ENCODE data around the gene CUL5.

The CUL5 gene

DNA sequence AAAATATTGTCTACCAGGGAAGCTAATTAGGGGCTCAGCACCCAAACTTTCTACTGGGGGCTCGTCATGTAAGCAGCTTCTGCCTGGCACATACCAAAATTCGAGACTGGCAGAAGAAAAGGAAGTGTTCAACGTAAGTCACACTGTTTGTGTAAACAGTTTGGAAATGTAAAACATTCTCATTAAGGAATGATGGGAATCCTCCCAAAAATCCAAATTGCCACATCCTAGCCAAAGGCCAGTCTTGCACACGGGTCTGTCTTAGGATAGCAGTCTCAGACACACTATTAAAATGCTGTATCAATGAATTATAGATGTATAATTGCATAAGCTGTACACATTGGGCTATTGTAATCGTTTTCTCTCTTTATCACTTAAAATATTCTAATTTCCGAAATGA, 28.9 kb downstream of the CUL5 start:
- no peak overlapping the region for H3K4me3 ChIP-seq (ENCODE audit: insufficient read depth, low read depth, low read length)
- H3K4me1 ChIP-seq (ENCODE audit: control insufficient read depth, insufficient read depth, low read length) = no peaks in the 10 kb centered on the region
- H3K27ac ChIP-seq (ENCODE audit: insufficient read depth, low read depth, low read length, poor library complexity, severe bottlenecking) = no peak overlapping the region
- H3K27me3 ChIP-seq (ENCODE audit: control insufficient read depth, insufficient read depth, low read length, poor library complexity, severe bottlenecking) = no peaks in the 10 kb centered on the region
- H3K36me3 ChIP-seq (ENCODE audit: control insufficient read depth, insufficient read depth, low read length) = peaks cover 5% of the 10 kb centered on the region
- WGBS, 2 experiments = 91 to 97% methylated on average over 3 to 6 of the region's 6 CpGs
- H3K9me3 ChIP-seq (ENCODE audit: control insufficient read depth, low read length) = no peaks in the 10 kb centered on the region

GRCh38 chr11:108048269-108048668, 39.6 kb downstream of the CUL5 start:
- Histone ChIP-seq H3K36me3 (ENCODE audit: control insufficient read depth, insufficient read depth, low read length) (peaks cover 5% of the 10 kb centered on the region), H3K27me3 (ENCODE audit: control insufficient read depth, insufficient read depth, low read length, poor library complexity, severe bottlenecking) (no peaks in the 10 kb centered on the region), H3K4me3 (ENCODE audit: insufficient read depth, low read depth, low read length) (no peak overlapping the region), H3K4me1 (ENCODE audit: control insufficient read depth, insufficient read depth, low read length) (no peaks in the 10 kb centered on the region), H3K27ac (ENCODE audit: insufficient read depth, low read depth, low read length, poor library complexity, severe bottlenecking) (no peak overlapping the region), H3K9me3 (ENCODE audit: control insufficient read depth, low read length) (no peaks in the 10 kb centered on the region)
- WGBS, 2 experiments = 92 to 100% methylated on average over 1 of the region's 1 CpG

GRCh38 chr11:108062336-108062735, 53.6 kb downstream of the CUL5 start:
- Histone ChIP-seq H3K36me3 (ENCODE audit: control insufficient read depth, insufficient read depth, low read length) (peaks cover 6% of the 10 kb centered on the region), H3K27ac (ENCODE audit: insufficient read depth, low read depth, low read length, poor library complexity, severe bottlenecking) (no peak overlapping the region), H3K4me1 (ENCODE audit: control insufficient read depth, insufficient read depth, low read length) (no peaks in the 10 kb centered on the region), H3K4me3 (ENCODE audit: insufficient read depth, low read depth, low read length) (no peak overlapping the region), H3K9me3 (ENCODE audit: control insufficient read depth, low read length) (no peaks in the 10 kb centered on the region), H3K27me3 (ENCODE audit: control insufficient read depth, insufficient read depth, low read length, poor library complexity, severe bottlenecking) (no peaks in the 10 kb centered on the region)
- WGBS, 2 experiments = 96 to 100% methylated on average over 2 of the region's 2 CpGs

- Histone ChIP-seq H3K4me3 (ENCODE audit: insufficient read depth, low read depth, low read length) (no peak overlapping the region), H3K27ac (ENCODE audit: insufficient read depth, low read depth, low read length, poor library complexity, severe bottlenecking) (no peak overlapping the region), H3K4me1 (ENCODE audit: control insufficient read depth, insufficient read depth, low read length) (no peaks in the 10 kb centered on the region), H3K27me3 (ENCODE audit: control insufficient read depth, insufficient read depth, low read length, poor library complexity, severe bottlenecking) (no peaks in the 10 kb centered on the region), H3K9me3 (ENCODE audit: control insufficient read depth, low read length) (no peaks in the 10 kb centered on the region), H3K36me3 (ENCODE audit: control insufficient read depth, insufficient read depth, low read length) (peaks cover 6% of the 10 kb centered on the region)
- WGBS, 2 experiments = 100% methylated on average over 1 of the region's 2 CpGs; no CpG with 5 or more reads in 1 of the 2 experiments
Measured at GRCh38 chr11:108063410-108063809, 54.7 kb downstream of the CUL5 start.

GRCh38 chr11:108069947-108070346, 61.2 kb downstream of the CUL5 start:
- no peaks in the 10 kb centered on the region for H3K36me3 ChIP-seq (ENCODE audit: control insufficient read depth, insufficient read depth, low read length)
- no peaks in the 10 kb centered on the region for H3K27me3 ChIP-seq (ENCODE audit: control insufficient read depth, insufficient read depth, low read length, poor library complexity, severe bottlenecking)
- no peak overlapping the region for H3K27ac ChIP-seq (ENCODE audit: insufficient read depth, low read depth, low read length, poor library complexity, severe bottlenecking)
- no peaks in the 10 kb centered on the region for H3K4me1 ChIP-seq (ENCODE audit: control insufficient read depth, insufficient read depth, low read length)
- H3K4me3 ChIP-seq (ENCODE audit: insufficient read depth, low read depth, low read length) = no peak overlapping the region
- no peaks in the 10 kb centered on the region for H3K9me3 ChIP-seq (ENCODE audit: control insufficient read depth, low read length)

- Histone ChIP-seq H3K4me1 (ENCODE audit: control insufficient read depth, insufficient read depth, low read length) (no peaks in the 10 kb centered on the region), H3K4me3 (ENCODE audit: insufficient read depth, low read depth, low read length) (no peak overlapping the region), H3K27me3 (ENCODE audit: control insufficient read depth, insufficient read depth, low read length, poor library complexity, severe bottlenecking) (no peaks in the 10 kb centered on the region), H3K27ac (ENCODE audit: insufficient read depth, low read depth, low read length, poor library complexity, severe bottlenecking) (no peak overlapping the region), H3K36me3 (ENCODE audit: control insufficient read depth, insufficient read depth, low read length) (peaks cover 4% of the 10 kb centered on the region), H3K9me3 (ENCODE audit: control insufficient read depth, low read length) (no peaks in the 10 kb centered on the region)
- WGBS, 2 experiments = 100% methylated on average over 1 of the region's 1 CpG
Measured at GRCh38 chr11:108084811-108085210, 76.1 kb downstream of the CUL5 start.

- H3K9me3 ChIP-seq (ENCODE audit: control insufficient read depth, low read length) = no peaks in the 10 kb centered on the region
- WGBS, 2 experiments = 100% methylated on average over 1 of the region's 2 CpGs
- H3K27ac ChIP-seq (ENCODE audit: insufficient read depth, low read depth, low read length, poor library complexity, severe bottlenecking) = no peak overlapping the region
- H3K4me1 ChIP-seq (ENCODE audit: control insufficient read depth, insufficient read depth, low read length) = no peaks in the 10 kb centered on the region
- H3K27me3 ChIP-seq (ENCODE audit: control insufficient read depth, insufficient read depth, low read length, poor library complexity, severe bottlenecking) = no peaks in the 10 kb centered on the region
- H3K4me3 ChIP-seq (ENCODE audit: insufficient read depth, low read depth, low read length) = no peak overlapping the region
- peaks cover 4% of the 10 kb centered on the region for H3K36me3 ChIP-seq (ENCODE audit: control insufficient read depth, insufficient read depth, low read length)
Measured at GRCh38 chr11:108085672-108086071, 77.0 kb downstream of the CUL5 start.

GRCh38 chr11:108092134-108092533, 83.4 kb downstream of the CUL5 start:
- Histone ChIP-seq H3K4me3 (ENCODE audit: insufficient read depth, low read depth, low read length) (no peak overlapping the region), H3K9me3 (ENCODE audit: control insufficient read depth, low read length) (no peaks in the 10 kb centered on the region), H3K4me1 (ENCODE audit: control insufficient read depth, insufficient read depth, low read length) (no peaks in the 10 kb centered on the region), H3K27me3 (ENCODE audit: control insufficient read depth, insufficient read depth, low read length, poor library complexity, severe bottlenecking) (no peaks in the 10 kb centered on the region), H3K36me3 (ENCODE audit: control insufficient read depth, insufficient read depth, low read length) (peaks cover 7% of the 10 kb centered on the region), H3K27ac (ENCODE audit: insufficient read depth, low read depth, low read length, poor library complexity, severe bottlenecking) (no peak overlapping the region)
- 44 to 48% methylated on average over 2 of the region's 2 CpGs for WGBS, 2 experiments

- Histone ChIP-seq H3K4me1 (ENCODE audit: control insufficient read depth, insufficient read depth, low read length) (no peaks in the 10 kb centered on the region), H3K9me3 (ENCODE audit: control insufficient read depth, low read length) (no peaks in the 10 kb centered on the region), H3K36me3 (ENCODE audit: control insufficient read depth, insufficient read depth, low read length) (peaks cover 7% of the 10 kb centered on the region), H3K27ac (ENCODE audit: insufficient read depth, low read depth, low read length, poor library complexity, severe bottlenecking) (no peak overlapping the region), H3K4me3 (ENCODE audit: insufficient read depth, low read depth, low read length) (no peak overlapping the region), H3K27me3 (ENCODE audit: control insufficient read depth, insufficient read depth, low read length, poor library complexity, severe bottlenecking) (no peaks in the 10 kb centered on the region)
- WGBS, 2 experiments = 90 to 93% methylated on average over 4 of the region's 4 CpGs
Measured at GRCh38 chr11:108093128-108093904, 84.6 kb downstream of the CUL5 start.

GRCh38 chr11:108097179-108097578, 88.5 kb downstream of the CUL5 start:
- peaks cover 12% of the 10 kb centered on the region for H3K36me3 ChIP-seq (ENCODE audit: control insufficient read depth, insufficient read depth, low read length)

More at GRCh38 chr11:108097179-108097578, 88.5 kb downstream of the CUL5 start:
- 94 to 96% methylated on average over 3 of the region's 3 CpGs for WGBS, 2 experiments
- Histone ChIP-seq H3K27me3 (ENCODE audit: control insufficient read depth, insufficient read depth, low read length, poor library complexity, severe bottlenecking) (no peaks in the 10 kb centered on the region), H3K9me3 (ENCODE audit: control insufficient read depth, low read length) (no peaks in the 10 kb centered on the region), H3K27ac (ENCODE audit: insufficient read depth, low read depth, low read length, poor library complexity, severe bottlenecking) (no peak overlapping the region), H3K4me1 (ENCODE audit: control insufficient read depth, insufficient read depth, low read length) (no peaks in the 10 kb centered on the region), H3K4me3 (ENCODE audit: insufficient read depth, low read depth, low read length) (no peak overlapping the region)
